Subcutaneous abdominal adipose tissue (tissue), 5 donors: ENCODE results near the gene STAM2.
"Not testable (repeated sequence)": the region's sequence is repeated elsewhere in the genome, so short reads cannot be mapped to it uniquely, and the experiment has no call there.

Experiments used
- H3K27ac ChIP-seq: one replicate; pipeline ENCODE4 v1.7.0; 2013; ENCODE audit warnings: low read depth, mild to moderate bottlenecking, inconsistent platforms, low read length, moderate library complexity
- H3K27me3 ChIP-seq, 5 donors: one replicate each; pipeline ENCODE4 v1.7.0; 2013; ENCODE audit warnings: low read length in 5 of 5, inconsistent platforms in 1 of 5; ENCODE audit not compliant: control insufficient read depth in 5 of 5, insufficient read depth in 4 of 5
- H3K36me3 ChIP-seq, 5 donors: one replicate each; pipeline ENCODE4 v1.7.0; 2013; ENCODE audit warnings: low read length in 5 of 5; ENCODE audit not compliant: control insufficient read depth in 5 of 5, insufficient read depth in 5 of 5
- H3K4me1 ChIP-seq, 5 donors: one replicate each; pipeline ENCODE4 v1.7.0; 2013; ENCODE audit warnings: low read length in 5 of 5, mild to moderate bottlenecking in 3 of 5, moderate library complexity in 1 of 5; ENCODE audit not compliant: control insufficient read depth in 5 of 5, insufficient read depth in 5 of 5
- H3K4me3 ChIP-seq, 5 donors: one replicate each; pipeline ENCODE4 v1.7.0; 2013; ENCODE audit warnings: low read length in 5 of 5, low read depth in 1 of 5
- H3K9ac ChIP-seq, 5 donors: one replicate each; pipeline ENCODE4 v1.7.0; 2013; ENCODE audit warnings: low read length in 5 of 5, mild to moderate bottlenecking in 4 of 5, moderate library complexity in 3 of 5
- H3K9me3 ChIP-seq, 5 donors: one replicate each; pipeline ENCODE4 v1.7.0; 2013; ENCODE audit warnings: low read length in 5 of 5; ENCODE audit not compliant: control insufficient read depth in 5 of 5
- donor health status: healthy.
- donor health status: healthy.
- donor health status: healthy.
- donor health status: healthy.
- donor health status: healthy.

Gene STAM2

GRCh38 chr2:152162141-152162540, 13.4 kb downstream of the STAM2 start:
- no peak overlapping the region for H3K9ac ChIP-seq
- H3K4me1 ChIP-seq = peaks cover 0 to 10% (median 5%) of the 10 kb centered on the region in 5 donors
- no peaks in the 10 kb centered on the region for H3K27me3 ChIP-seq
- no peak overlapping the region for H3K27ac ChIP-seq
- no peaks in the 10 kb centered on the region for H3K36me3 ChIP-seq
- no peak overlapping the region for H3K4me3 ChIP-seq
- H3K9me3 ChIP-seq = peaks cover 0 to 4% (median 2%) of the 10 kb centered on the region in 5 donors

GRCh38 chr2:152161598-152161997, 14.0 kb downstream of the STAM2 start:
- Histone ChIP-seq H3K36me3 (peaks cover 0 to 3% (median 0%) of the 10 kb centered on the region in 5 donors), H3K4me1 (peaks cover 0 to 8% (median 2%) of the 10 kb centered on the region in 5 donors), H3K9ac (no peak overlapping the region), H3K27me3 (no peaks in the 10 kb centered on the region), H3K4me3 (no peak overlapping the region), H3K27ac (no peak overlapping the region), H3K9me3 (peaks cover 0 to 5% (median 3%) of the 10 kb centered on the region in 5 donors)

- not testable (repeated sequence) for H3K27ac ChIP-seq, H3K36me3 ChIP-seq, H3K27me3 ChIP-seq, H3K4me3 ChIP-seq, H3K9me3 ChIP-seq, H3K9ac ChIP-seq, H3K4me1 ChIP-seq
Observed at GRCh38 chr2:152160378-152160777, 15.2 kb downstream of the STAM2 start.

- Histone ChIP-seq H3K27ac (no peak overlapping the region), H3K9ac (no peak overlapping the region), H3K9me3 (peaks cover 0 to 5% (median 3%) of the 10 kb centered on the region in 5 donors), H3K36me3 (peaks cover 0 to 5% (median 0%) of the 10 kb centered on the region in 5 donors), H3K4me3 (no peak overlapping the region), H3K4me1 (peaks cover 0 to 8% (median 2%) of the 10 kb centered on the region in 5 donors), H3K27me3 (no peaks in the 10 kb centered on the region)
Observed at GRCh38 chr2:152157253-152157652, 18.3 kb downstream of the STAM2 start.

- peaks cover 0 to 5% (median 0%) of the 10 kb centered on the region in 5 donors for H3K36me3 ChIP-seq
- H3K27me3 ChIP-seq = no peaks in the 10 kb centered on the region
- no peak overlapping the region for H3K9ac ChIP-seq
- H3K4me1 ChIP-seq = peaks cover 0 to 8% (median 2%) of the 10 kb centered on the region in 5 donors
- no peak overlapping the region for H3K4me3 ChIP-seq
- peaks cover 0 to 5% (median 3%) of the 10 kb centered on the region in 5 donors for H3K9me3 ChIP-seq
- H3K27ac ChIP-seq = no peak overlapping the region
Observed at GRCh38 chr2:152155209-152155608, 20.4 kb downstream of the STAM2 start.

GRCh38 chr2:152154462-152154861, 21.1 kb downstream of the STAM2 start:
- peaks cover 0 to 5% (median 4%) of the 10 kb centered on the region in 5 donors for H3K36me3 ChIP-seq
- no peak overlapping the region for H3K27ac ChIP-seq
- peaks cover 0 to 8% (median 2%) of the 10 kb centered on the region in 5 donors for H3K4me1 ChIP-seq
- peaks cover 0 to 5% (median 3%) of the 10 kb centered on the region in 5 donors for H3K9me3 ChIP-seq
- no peak overlapping the region for H3K4me3 ChIP-seq
- no peak overlapping the region for H3K9ac ChIP-seq
- no peaks in the 10 kb centered on the region for H3K27me3 ChIP-seq

- Histone ChIP-seq H3K36me3 (peaks cover 3 to 20% (median 8%) of the 10 kb centered on the region in 5 donors), H3K27me3 (no peaks in the 10 kb centered on the region), H3K27ac (no peak overlapping the region), H3K4me1 (no peaks in the 10 kb centered on the region), H3K4me3 (no peak overlapping the region), H3K9ac (peak overlapping the region in 1 of 5 donors; percentile 30), H3K9me3 (no peaks in the 10 kb centered on the region)
Observed at GRCh38 chr2:152134488-152135280, 40.9 kb downstream of the STAM2 start.

- H3K4me3 ChIP-seq = no peak overlapping the region
- no peaks in the 10 kb centered on the region for H3K27me3 ChIP-seq
- no peaks in the 10 kb centered on the region for H3K9me3 ChIP-seq
- H3K27ac ChIP-seq = no peak overlapping the region
- peaks cover 0 to 20% (median 6%) of the 10 kb centered on the region in 5 donors for H3K36me3 ChIP-seq
- H3K9ac ChIP-seq = no peak overlapping the region
- no peaks in the 10 kb centered on the region for H3K4me1 ChIP-seq
Observed at GRCh38 chr2:152132306-152132705, 43.3 kb downstream of the STAM2 start.

- no peak overlapping the region for H3K9ac ChIP-seq
- no peaks in the 10 kb centered on the region for H3K9me3 ChIP-seq
- H3K27ac ChIP-seq = no peak overlapping the region
- H3K36me3 ChIP-seq = peaks cover 15 to 39% (median 30%) of the 10 kb centered on the region in 5 donors
- H3K27me3 ChIP-seq = no peaks in the 10 kb centered on the region
- no peak overlapping the region for H3K4me3 ChIP-seq
- no peaks in the 10 kb centered on the region for H3K4me1 ChIP-seq
Observed at GRCh38 chr2:152127628-152128027, 47.9 kb downstream of the STAM2 start.

- H3K9ac ChIP-seq = no peak overlapping the region
- H3K9me3 ChIP-seq = no peaks in the 10 kb centered on the region
- H3K4me3 ChIP-seq = no peak overlapping the region
- H3K27me3 ChIP-seq = no peaks in the 10 kb centered on the region
- peaks cover 18 to 36% (median 31%) of the 10 kb centered on the region in 5 donors for H3K36me3 ChIP-seq
- no peaks in the 10 kb centered on the region for H3K4me1 ChIP-seq
- H3K27ac ChIP-seq = no peak overlapping the region
Observed at GRCh38 chr2:152126664-152127063, 48.9 kb downstream of the STAM2 start.
